ENCODE data around the gene CA11.
A peak's percentile ranks its signal among the peaks of the same experiment; 100 is the strongest.

CA11 gene

DNA sequence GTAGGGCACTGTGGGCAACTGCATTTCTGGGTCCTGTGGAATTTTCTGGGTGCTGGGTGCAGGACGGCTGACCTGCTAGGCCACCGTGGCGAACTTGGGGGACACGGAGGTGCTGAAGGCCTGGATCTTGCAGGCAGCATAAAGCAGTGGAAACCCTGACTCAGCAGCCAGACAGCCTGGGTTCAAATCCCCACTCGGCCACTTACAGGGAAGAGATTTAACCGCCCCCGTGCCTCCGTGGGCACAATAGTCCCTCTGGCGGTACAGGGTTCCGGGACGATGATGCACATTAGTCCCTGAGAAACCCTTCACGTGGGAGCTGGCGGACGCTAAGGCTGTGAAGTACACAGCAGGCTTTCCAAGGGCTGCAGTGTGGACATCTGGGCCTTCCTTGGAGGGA lies 34.1 kb downstream of the CA11 start:
- DNase-seq, result no peak

DNA sequence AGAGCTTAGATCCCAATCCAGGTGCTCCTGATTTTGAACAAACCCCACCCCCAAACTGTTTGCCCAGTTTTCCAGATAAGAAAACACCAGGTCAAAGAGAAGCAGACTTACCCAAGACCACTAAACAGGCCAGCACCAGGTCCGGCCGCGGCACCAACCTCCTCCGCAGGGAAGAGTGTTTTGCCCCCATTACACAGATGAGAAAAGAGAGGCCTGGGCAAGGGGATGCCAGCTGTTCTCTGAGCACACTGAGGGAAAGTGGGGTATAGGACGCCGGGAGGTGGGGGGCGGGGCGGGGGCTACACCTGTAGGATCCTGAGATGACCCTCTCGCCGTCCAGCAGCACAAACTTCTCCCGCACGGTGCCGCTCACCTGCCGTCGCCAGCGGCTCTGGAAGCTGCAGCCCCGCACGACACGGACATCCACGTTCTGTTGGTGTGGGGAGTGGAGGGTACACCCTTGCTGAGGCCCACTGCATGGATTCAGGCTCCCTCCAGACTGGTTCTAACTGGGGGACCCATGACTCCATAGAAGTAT lies 36.3 kb downstream of the CA11 start:
- no peak for DNase-seq

DNA sequence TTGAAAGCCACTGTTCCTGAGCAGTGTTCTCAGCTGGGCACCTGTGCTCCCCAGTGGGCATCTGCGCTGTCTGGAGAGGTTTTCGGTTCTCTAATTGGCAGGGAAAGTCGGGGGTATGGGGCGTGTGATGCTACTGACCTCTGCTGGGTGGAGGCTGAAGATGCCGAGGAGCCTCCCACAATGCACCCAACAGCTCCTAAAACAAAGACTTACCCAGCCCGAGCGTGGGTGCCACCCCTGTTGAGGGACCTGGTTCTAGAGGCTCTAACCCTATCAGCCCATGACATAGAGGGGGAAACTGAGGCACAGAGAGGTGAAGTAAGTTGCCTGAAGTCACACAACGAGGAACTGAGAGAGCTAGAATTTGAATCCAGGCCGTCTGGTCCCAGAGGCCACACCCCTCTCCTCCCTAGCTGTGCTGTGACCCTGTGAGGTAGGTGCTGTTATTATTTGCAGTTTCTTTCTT lies 37.2 kb downstream of the CA11 start:
- peak; percentile 76 for DNase-seq

DNA sequence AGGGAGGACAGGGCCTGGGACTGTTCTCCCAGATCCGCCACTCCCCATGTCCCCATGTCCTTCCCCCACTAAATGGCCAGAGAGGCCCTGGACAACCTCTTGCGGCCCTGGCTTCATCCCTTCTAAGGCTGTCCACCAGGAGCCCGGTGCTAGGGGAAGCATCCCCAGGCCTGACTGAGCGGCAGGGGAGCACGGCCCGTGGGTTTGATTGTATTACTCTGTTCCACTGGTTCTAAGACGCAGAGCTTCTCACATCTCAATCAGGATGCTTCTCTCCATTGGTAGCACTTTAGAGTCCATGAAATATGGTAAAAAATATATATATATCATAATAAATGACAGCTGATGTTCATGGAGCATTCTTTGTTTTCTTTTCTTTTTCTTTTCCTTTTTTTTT lies 38.6 kb downstream of the CA11 start:
- no peak for DNase-seq

DNA sequence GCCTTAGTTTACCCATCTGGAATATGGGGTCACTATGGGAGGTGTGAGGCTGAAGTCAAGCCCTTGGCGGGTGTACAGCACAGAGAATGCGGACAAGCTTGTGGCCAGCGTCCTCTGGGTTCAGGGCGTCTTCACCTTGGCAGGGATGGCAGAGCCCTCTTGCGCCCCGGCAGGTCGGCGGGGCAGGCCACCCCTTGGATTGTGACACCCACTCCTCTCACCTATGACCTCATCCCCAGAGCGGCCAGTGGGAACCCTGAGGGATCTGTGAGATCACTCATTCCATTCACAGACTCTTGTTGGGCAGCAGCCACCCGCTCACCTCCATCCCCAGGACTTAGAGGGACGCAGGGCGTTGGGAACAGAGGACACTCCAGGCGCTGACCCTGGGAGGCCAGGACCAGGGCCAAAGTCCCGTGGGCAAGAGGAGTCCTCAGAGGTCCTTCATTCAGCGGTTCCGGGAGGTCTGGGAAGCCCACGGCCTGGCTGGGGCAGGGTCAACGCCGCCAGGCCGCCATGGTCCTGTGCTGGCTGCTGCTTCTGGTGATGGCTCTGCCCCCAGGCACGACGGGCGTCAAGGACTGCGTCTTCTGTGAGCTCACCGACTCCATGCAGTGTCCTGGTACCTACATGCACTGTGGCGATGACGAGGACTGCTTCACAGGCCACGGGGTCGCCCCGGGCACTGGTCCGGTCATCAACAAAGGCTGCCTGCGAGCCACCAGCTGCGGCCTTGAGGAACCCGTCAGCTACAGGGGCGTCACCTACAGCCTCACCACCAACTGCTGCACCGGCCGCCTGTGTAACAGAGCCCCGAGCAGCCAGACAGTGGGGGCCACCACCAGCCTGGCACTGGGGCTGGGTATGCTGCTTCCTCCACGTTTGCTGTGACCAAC lies 39.3 kb downstream of the CA11 start, which contains the start of gene SPACA4:
Gene SPACA4, plus strand, starts transcription at position 280 of the 896 bp plus-strand sequence. Its CDS starts 237 bp downstream, at position 517.
- DNase-seq, result no peak

DNA sequence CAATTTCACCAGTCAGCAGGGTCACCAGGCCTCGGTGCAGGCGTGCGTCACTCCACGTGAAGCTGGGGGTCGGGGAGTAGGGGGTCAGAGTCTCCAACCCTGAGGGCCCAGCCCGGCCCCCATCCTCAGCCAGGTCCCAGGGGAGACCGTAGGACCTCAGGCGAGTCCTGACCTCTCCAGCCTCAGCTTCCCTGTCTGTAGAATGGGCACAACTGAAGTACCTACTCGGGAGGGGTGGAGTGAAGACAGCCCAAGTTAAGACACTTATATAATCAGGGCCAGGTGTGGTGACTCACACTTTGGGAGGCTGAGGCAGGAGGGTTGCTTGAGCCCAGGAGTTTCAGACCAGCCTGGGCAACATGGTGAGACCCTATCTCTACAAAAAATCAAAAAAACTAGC lies 42.1 kb downstream of the CA11 start:
- DNase-seq, result no peak

DNA sequence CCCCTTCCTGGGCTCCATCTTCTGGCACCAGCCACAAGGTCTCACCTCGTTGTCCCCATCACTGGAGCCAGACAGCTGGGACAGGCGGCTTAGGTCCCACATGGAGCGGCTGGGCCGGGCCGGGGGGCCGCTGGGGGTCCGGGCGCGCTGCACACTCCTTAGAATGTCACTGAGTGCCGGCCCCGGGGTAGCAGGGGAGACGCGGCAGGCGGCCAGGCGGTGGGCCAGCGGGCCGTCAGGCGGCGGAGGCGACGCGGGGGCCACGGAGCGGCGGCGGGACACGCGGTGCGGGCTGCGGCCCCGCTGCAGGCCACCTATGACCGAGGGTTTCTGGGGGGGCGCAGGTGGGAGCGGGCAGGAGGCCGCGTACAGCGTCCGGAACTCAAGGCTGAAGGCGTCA lies 42.5 kb downstream of the CA11 start:
- no peak for DNase-seq

DNA sequence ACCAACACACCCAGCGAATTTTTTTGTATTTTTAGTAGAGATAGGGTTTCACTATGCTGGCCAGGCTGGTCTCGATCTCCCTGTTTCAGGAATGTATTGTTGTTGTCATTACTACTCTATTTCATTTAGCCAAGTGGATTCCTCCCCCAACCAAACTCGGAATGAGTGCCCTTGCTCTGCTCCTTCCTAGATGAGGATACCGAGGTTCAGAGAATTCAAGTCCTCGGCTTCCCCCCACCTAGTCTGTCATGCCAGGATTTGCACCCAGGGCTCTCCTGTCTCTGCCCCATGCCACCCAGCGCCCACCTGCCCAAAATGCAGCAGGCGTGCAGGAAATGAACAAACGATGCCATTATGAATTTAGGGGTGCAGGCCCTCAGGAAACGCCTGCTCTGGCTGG lies 43.0 kb downstream of the CA11 start:
- DNase-seq, result no peak

DNA sequence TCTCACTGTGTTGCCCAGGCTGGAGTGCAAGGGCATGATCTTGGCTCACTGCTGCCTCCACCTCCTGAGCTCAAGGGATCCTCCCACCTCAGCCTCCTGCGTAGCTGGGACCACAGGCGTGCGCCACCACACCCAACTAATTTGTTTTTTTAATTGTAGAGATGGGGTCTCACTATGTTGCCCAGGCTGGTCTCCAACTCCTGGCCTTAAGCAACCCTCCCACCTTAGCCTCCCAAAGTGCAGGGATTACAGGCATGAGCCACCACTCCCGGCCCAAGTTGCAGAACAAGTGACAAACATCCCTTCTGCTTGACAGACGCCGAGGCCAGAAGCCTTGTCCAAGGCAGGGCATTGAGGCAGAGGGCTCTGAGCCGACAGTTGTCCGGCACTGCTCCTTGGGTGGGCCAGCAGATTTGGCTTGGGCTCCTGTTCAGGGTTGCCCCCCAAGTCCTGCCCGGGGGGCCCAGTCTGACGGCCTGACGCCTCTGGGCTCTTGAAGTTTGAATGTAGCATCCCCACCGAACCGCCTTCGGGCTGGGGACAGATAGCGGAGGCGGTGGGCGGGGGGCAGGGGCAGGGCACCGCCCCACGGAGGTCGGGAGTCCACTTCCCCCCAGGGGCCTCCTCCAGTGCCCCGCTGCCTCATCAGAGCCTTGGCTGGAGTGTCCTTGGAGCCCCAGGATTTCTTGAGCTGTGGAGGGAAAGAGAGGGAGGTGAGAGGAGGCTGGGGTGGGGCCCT lies 45.1 kb downstream of the CA11 start:
- DNase-seq, result no peak

DNA sequence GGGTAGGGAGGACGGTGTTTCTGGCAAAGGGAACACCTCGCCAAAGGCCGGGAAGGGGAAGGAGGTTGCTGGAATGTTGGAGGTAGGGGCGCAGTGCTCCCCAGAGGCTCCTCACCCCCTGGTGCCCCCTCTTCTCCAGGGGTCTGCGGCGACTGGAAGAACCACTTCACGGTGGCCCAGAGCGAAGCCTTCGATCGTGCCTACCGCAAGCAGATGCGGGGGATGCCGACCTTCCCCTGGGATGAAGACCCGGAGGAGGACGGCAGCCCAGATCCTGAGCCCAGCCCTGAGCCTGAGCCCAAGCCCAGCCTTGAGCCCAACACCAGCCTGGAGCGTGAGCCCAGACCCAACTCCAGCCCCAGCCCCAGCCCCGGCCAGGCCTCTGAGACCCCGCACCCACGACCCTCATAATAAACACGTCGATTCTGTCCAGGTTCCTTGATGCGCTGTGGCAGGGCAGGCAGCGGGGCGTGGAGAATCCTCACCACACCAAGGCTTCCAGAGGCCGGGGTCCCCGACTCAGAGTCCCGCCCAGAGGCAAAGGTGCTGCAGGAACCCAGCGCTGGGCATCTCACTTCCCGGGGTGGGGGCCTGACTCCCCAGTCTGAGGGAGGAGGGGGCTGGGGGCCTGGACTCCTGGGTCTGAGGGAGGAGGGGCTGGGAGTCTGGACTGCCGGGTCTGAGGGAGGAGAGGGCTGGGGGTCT lies 46.8 kb downstream of the CA11 start:
- DNase-seq, result no peak

DNA sequence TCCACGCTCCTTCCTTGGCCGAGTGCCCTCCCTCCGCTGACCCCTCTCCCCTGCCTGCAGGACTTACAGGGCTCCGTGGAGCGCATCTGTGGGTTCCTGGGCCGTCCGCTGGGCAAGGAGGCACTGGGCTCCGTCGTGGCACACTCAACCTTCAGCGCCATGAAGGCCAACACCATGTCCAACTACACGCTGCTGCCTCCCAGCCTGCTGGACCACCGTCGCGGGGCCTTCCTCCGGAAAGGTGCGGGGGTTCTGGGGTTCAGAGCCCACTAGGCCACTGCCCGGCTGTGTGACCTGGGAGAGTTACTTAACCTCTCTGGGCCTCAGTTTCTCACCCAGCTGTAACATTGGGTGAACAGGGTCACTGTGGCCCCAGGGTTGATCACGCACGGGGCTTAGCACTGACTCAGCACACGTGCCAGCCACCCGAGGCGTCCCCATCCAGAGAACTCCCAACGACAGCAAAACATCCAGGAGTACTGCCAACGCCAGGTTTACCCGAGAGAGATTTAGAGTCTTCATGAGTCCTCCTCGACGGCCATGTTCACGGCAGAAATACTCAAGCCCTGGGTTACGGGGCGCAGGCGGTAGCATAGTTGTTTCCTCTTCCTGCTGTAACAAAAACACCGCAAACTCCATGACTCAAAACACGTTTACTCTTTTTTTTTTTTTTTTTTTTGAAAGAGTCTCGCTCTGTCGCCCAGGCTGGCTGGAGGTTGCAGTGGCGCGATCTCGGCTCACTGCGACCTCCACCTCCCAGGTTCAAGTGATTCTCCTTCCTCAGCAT lies 49.1 kb downstream of the CA11 start:
- no peak for DNase-seq

DNA sequence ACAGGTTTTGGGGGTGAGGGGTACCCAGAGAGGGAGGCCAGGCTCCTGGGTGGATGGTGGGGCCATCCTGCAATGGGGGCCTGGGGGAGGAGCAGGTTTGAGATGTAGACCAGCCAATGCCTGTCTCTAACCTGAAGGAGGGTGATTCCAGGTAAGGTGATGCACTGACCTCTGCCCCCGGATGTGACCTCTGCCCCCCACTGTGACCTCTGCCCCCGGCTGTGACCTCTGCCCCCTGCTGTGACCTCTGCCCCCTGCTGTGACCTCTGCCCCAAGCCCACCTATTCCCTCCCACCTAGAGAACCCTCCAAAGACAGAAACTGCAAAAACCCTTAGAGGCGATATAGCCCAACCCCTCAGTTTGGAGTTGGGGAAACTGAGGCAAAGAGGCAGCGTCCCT lies 49.8 kb downstream of the CA11 start:
- DNase-seq, result no peak

DNA sequence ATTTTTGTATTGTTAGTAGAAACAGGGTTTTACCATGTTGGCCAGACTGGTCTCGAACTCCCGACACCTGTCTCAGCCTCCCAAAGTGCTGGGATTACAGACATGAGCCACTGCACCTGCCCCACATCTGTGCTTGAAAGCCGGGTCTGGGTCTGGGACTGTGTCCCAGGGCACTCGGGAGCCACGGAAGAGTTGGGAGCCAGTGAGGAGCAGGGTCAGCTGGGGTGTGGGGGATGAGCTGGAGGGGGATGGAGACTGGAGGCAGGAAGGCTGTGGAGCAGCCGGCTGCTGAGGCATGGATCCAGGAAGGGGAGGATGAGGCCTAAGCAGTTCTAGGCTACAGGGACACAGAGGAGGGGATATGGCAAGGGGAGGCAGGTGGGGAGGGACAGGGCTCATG lies 50.2 kb downstream of the CA11 start:
- DNase-seq, result no peak

DNA sequence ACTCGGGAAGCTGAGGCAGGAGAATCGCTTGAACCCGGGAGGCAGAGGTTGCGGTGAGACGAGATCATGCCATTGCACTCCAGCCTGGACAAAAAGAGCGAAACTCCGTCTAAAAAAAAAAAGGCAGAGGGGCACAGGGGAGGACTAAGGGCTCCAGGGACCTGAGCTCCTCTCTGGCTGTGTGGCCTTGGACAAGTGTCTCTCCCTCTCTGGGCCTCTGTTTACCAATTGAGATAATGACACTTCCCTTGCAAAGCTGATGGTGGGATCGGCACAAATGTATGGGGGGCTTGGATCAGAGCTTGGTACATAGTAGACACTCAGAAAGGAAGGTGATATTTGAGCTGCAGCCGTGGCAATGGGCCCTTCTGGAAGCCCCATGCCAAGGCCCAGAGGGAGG lies 50.8 kb downstream of the CA11 start:
- DNase-seq, result no peak

DNA sequence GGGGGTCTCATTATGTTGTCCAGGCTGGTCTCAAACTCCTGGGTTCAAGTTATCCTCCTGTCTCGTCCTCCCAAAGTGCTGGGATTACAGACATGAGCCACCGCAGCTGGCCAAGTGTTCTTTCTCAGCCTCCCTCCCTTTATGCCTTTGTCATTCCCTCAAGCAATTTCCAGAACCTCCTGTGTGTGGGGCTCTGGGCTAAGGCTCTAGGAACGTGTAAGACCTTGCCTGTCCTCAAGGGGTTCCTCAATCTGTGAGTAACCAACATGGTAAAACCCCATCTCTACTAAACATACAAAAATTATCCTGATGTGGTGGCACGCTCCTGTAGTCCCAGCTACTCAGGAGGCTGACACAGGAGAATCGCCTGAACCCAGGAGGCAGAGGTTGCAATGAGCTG lies 55.0 kb downstream of the CA11 start:
- DNase-seq, result no peak

DNA sequence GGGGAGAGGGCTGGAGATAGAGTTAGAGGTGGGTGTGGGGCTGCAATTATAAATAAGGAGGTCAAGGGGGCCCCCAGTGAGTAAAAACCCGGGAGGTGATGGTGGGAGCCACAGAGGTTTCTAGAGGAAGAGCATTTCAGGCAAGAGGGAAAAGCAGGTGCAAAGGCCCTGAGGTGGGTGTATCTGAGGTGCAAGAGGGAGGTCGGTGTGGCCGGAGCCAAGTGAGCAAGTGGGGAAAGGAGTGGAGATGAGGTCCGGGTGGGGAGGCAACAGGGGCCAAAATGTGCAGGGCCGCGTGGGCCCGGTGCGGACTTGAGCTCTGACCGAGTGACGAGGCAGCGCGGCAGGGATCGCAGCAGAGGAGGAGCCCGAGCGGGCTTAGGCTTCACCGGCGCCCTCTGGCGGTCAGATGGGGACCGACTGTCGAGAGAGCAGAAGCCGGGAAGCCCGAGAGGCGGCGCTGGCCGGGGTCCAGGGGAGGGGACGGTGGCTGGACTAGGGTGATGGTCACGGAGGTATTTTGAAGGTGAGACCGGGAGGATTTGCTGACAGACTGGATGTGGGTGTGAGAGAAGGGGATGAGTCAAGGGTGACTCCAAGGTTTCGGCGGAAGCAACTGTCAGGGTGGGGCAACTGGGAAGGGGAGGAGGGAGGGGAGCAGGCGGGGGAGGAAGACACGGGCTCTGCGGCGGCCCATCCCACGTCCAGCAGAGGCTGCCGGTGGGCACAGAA lies 57.2 kb downstream of the CA11 start:
- DNase-seq, result peak; percentile 69

All from NCI-H1694 treated with DMSO at 0.1 percent for 48 hours (cell line).